LNCaP clone FGC (cell line): ENCODE measurements around the gene KRTAP21-1.

ENCODE experiments used
- DNase-seq: peaks from one replicate; pipeline ENCODE4 v3.0.0-alpha.2; 2011; ENCODE audit warnings: low read depth
- H3K4me3 ChIP-seq: 2 replicates; pipeline ENCODE4 v1.5.1; 2011; ENCODE audit warnings: mild to moderate bottlenecking, low read depth, low read length, control low read depth
- TF ChIP-seq, protein P1 (sequence below): IDR thresholded peaks from 2 replicates; pipeline ENCODE4 v1.5.1; 2012; ENCODE audit warnings: mild to moderate bottlenecking; ENCODE audit not compliant: control insufficient read depth, insufficient read depth; ENCODE audit errors: extremely low read depth

The KRTAP21-1 gene

GRCh38 chr21:30747159-30747558 is 8.1 kb downstream of the KRTAP21-1 start, which contains the start of gene KRTAP21-2:
Gene KRTAP21-2 (minus strand): TSS chr21:30747259. CDS start chr21:30747202, 57 bp downstream.
- no peak within 1 kb of the TSS for H3K4me3 ChIP-seq
- TF ChIP-seq, protein P1, sequence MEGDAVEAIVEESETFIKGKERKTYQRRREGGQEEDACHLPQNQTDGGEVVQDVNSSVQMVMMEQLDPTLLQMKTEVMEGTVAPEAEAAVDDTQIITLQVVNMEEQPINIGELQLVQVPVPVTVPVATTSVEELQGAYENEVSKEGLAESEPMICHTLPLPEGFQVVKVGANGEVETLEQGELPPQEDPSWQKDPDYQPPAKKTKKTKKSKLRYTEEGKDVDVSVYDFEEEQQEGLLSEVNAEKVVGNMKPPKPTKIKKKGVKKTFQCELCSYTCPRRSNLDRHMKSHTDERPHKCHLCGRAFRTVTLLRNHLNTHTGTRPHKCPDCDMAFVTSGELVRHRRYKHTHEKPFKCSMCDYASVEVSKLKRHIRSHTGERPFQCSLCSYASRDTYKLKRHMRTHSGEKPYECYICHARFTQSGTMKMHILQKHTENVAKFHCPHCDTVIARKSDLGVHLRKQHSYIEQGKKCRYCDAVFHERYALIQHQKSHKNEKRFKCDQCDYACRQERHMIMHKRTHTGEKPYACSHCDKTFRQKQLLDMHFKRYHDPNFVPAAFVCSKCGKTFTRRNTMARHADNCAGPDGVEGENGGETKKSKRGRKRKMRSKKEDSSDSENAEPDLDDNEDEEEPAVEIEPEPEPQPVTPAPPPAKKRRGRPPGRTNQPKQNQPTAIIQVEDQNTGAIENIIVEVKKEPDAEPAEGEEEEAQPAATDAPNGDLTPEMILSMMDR = no peak
- DNase-seq = no peak

- no peak for DNase-seq
- no peak overlapping the region for H3K4me3 ChIP-seq
- TF ChIP-seq, protein P1 = no peak
Observed at GRCh38 chr21:30740462-30740861, 14.8 kb downstream of the KRTAP21-1 start.

DNA sequence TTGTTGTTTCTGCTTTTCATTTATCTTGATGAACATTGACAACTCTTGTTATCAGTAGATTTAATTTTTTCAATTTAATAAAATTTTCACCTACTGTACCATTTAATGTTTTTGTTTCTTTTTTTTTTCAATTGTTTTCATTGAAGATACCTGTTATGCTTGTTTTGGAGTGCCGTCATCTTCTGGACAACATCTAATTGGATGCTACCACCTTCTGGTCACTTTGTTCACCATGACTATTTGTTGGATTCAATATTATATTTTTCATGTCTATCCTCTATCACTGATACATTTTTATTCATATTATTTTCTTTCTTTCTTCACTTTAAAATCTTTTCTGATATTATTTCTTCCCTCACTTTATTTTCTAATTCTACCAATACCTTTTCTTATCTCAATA is 22.2 kb downstream of the KRTAP21-1 start:
- peak; percentile 30 for DNase-seq
- H3K4me3 ChIP-seq = no peak overlapping the region
- TF ChIP-seq, protein P1 = peak; percentile 68

DNA sequence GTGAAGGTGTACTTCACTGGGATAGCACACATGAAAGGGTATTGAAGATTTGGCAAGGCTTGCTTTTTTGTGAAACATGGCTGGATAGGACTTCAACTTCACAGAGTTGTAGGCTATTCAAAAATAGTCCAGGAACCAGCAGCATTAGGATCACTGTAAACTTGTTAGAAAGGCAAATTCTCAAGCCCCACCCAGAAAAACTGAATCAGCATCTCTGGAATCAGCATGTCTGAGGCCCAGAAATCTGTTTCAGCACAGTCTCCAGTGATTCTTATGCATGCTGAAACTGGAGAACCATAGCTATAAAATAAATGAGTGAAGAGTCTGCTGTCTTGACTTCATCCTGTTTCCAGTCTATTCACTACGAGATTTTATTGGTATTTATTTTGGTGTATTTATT is 28.5 kb downstream of the KRTAP21-1 start:
- DNase-seq = no peak
- H3K4me3 ChIP-seq = no peak overlapping the region
- TF ChIP-seq, protein P1 = no peak

DNA sequence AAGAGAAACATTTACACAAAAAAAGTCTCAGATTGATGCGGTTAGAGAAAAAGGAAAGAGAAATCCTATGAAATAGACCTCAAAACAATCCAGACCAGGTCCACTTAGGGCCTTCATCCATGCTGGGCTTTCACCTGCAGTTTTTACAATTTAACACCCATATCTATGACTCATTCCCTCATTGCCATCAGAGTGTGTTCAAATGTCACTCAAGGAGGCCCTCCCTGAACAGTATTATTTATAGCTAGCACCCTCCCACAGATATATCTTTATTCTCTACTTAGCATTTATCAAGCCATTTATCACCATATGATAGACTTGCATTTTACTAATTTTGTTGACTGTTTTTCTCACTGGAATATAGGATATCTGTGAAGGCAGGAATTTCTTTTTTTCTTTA is 35.8 kb downstream of the KRTAP21-1 start:
- no peak for DNase-seq

GRCh38 chr21:30718239-30718909 is 36.9 kb downstream of the KRTAP21-1 start, which contains the start of gene KRTAP21-3:
Gene KRTAP21-3 (minus strand): TSS chr21:30718777. CDS start chr21:30718759, 18 bp downstream.
- no peak for DNase-seq

More for the DNA sequence above, 35.8 kb downstream of the KRTAP21-1 start:
- TF ChIP-seq, protein P1 = no peak
- no peak overlapping the region for H3K4me3 ChIP-seq

More at GRCh38 chr21:30718239-30718909, 36.9 kb downstream of the KRTAP21-1 start, which contains the start of gene KRTAP21-3:
- H3K4me3 ChIP-seq = no peak within 1 kb of the TSS
- TF ChIP-seq, protein P1 = no peak
